HepG2 (cell line): ENCODE data around the gene PIM3. TPM values are rescaled to one million over a fixed set of nuclear protein-coding genes. Genes with fewer than 3 reads are reported as not detected.

Experiments used
- ATAC-seq: fragments of 200-7000 bp; cut with Tn5 transposase; 3 replicates; pipeline ENCODE4 v1.9.1; 2020; ENCODE audit warnings: mild to moderate bottlenecking, moderate library complexity
- BruUV-seq: library from RNA; stranded (reverse); fragments of 400-500 nt; replicated peaks from 2 replicates; lab custom pipeline; 2021; lab: Mats Ljungman, UMichigan
- CTCF ChIA-PET: fragments of 300-600 bp; formaldehyde crosslinking; extraction: SDS; loops from one replicate; lab custom pipeline; 2021; ENCODE audit warnings: low total read pairs, inconsistent platforms, low intra/inter-chr PET ratio; lab: Yijun Ruan, JAX
- POLR2A ChIA-PET: fragments of 350-600 bp; sonication (Branson Sonifier 250); formaldehyde crosslinking; loops from one replicate; lab custom pipeline; 2020; ENCODE audit warnings: antibody characterized with exemption, inconsistent platforms; lab: Yijun Ruan, JAX
- DNase-seq: peaks from one replicate; pipeline ENCODE4 v3.0.0-alpha.2; 2015; ENCODE audit warnings: low spot score
- FAIRE-seq: peaks from 3 replicates; lab custom pipeline; 2011; peaks lifted over from hg19 to GRCh38; lab: Jason Lieb, UNC
- H2AFZ ChIP-seq: one replicate; pipeline ENCODE4 v1.6.1; 2011; ENCODE audit warnings: low read length, inconsistent platforms
- H3K27ac ChIP-seq: fragments of 300-600 bp; 3 replicates; pipeline ENCODE4 v1.8.0; 2011; ENCODE audit warnings: mixed run types, mild to moderate bottlenecking, mixed read lengths, low read length, inconsistent platforms; ENCODE audit not compliant: insufficient read depth; ENCODE audit errors: extremely low read length
- H3K27me3 ChIP-seq, 2 experiments: fragments of 200-600 bp in 1 of 2; 2 replicates in 1 of 2; 3 replicates in 1 of 2; pipeline versions ENCODE4 v1.6.0 to v1.8.0; 2011; ENCODE audit warnings: low read length in 2 of 2, mild to moderate bottlenecking in 2 of 2, moderate library complexity in 2 of 2, inconsistent platforms in 1 of 2; ENCODE audit not compliant: insufficient read depth in 2 of 2, control insufficient read depth in 1 of 2
- H3K36me3 ChIP-seq, 2 experiments: fragments of 200-600 bp in 1 of 2; replicated peaks in 1 of 2; 2 replicates in 1 of 2; 3 replicates in 1 of 2; pipeline versions ENCODE4 v1.5.1 to v1.8.0; 2011; ENCODE audit warnings: low read length in 2 of 2, inconsistent platforms in 1 of 2; ENCODE audit not compliant: insufficient read depth in 2 of 2, control insufficient read depth in 1 of 2
- H3K4me1 ChIP-seq: 2 replicates; pipeline ENCODE4 v1.5.1; 2012; ENCODE audit warnings: low read length, inconsistent platforms; ENCODE audit not compliant: insufficient read depth
- H3K4me2 ChIP-seq: 2 replicates; pipeline ENCODE4 v1.6.0; 2011; ENCODE audit warnings: low read depth, low read length, inconsistent platforms
- H3K4me3 ChIP-seq, 3 experiments: fragments of 200-600 bp in 1 of 3; sonication (generic), shearing (Covaris generic) in 1 of 3; replicated peaks in 1 of 3; 2 replicates each; pipeline ENCODE4 v1.5.1; 2011 to 2016; ENCODE audit warnings: low read length in 3 of 3, inconsistent platforms in 2 of 3, low read depth in 2 of 3, mild to moderate bottlenecking in 2 of 3, control low read depth in 1 of 3, mixed read lengths in 1 of 3; ENCODE audit not compliant: insufficient read depth in 1 of 3
- H3K79me2 ChIP-seq: one replicate; pipeline ENCODE4 v1.6.1; 2011; ENCODE audit warnings: low read length, inconsistent platforms; ENCODE audit not compliant: insufficient read depth
- H3K9ac ChIP-seq: 2 replicates; pipeline ENCODE4 v1.6.0; 2011; ENCODE audit warnings: mild to moderate bottlenecking, low read depth, low read length, inconsistent platforms; ENCODE audit not compliant: insufficient read depth
- H3K9me3 ChIP-seq: 2 replicates; pipeline ENCODE4 v1.5.1; 2012; ENCODE audit warnings: mild to moderate bottlenecking, low read length
- H4K20me1 ChIP-seq: 2 replicates; pipeline ENCODE4 v1.6.0; 2011; ENCODE audit warnings: inconsistent platforms, mild to moderate bottlenecking, low read length, moderate library complexity; ENCODE audit not compliant: insufficient read depth
- ARID5B ChIP-seq: IDR thresholded peaks from 2 replicates; pipeline ENCODE4 v1.4.0; 2020; ENCODE audit warnings: mild to moderate bottlenecking, missing genetic modification reagents
- ETV5 ChIP-seq: IDR thresholded peaks from 2 replicates; pipeline ENCODE4 v1.6.1; 2018; ENCODE audit warnings: missing biosample characterization, missing genetic modification reagents, inconsistent platforms, borderline replicate concordance
- FOXK2 ChIP-seq: fragments of 450-650 bp; IDR thresholded peaks from 2 replicates; pipeline ENCODE4 v1.6.1; 2016
- NR2F6 ChIP-seq, 2 experiments: IDR thresholded peaks; 2 replicates each; pipeline ENCODE4 v1.6.1; 2016; ENCODE audit warnings: antibody characterized with exemption in 1 of 2, mild to moderate bottlenecking in 1 of 2
- PATZ1 ChIP-seq: sonication (generic); formaldehyde crosslinking; IDR thresholded peaks from 2 replicates; pipeline ENCODE4 v1.4.0; 2020; ENCODE audit warnings: missing genetic modification reagents
- PITX1 ChIP-seq: sonication (generic); formaldehyde crosslinking; IDR thresholded peaks from 2 replicates; pipeline ENCODE4 v1.5.1; 2020; ENCODE audit warnings: mild to moderate bottlenecking, missing genetic modification reagents
- POLR2A ChIP-seq, 2 experiments: IDR thresholded peaks; 2 replicates each; pipeline ENCODE4 v1.6.1; 2011; ENCODE audit warnings: low read depth in 2 of 2, low read length in 2 of 2, mild to moderate bottlenecking in 1 of 2, moderate library complexity in 1 of 2; ENCODE audit not compliant: insufficient read depth in 1 of 2
- SOX5 ChIP-seq: IDR thresholded peaks from 2 replicates; pipeline ENCODE4 v1.6.1; 2016; ENCODE audit warnings: borderline replicate concordance
- UBTF ChIP-seq: sonication (generic); formaldehyde crosslinking; IDR thresholded peaks from 2 replicates; pipeline ENCODE4 v1.4.0; 2020; ENCODE audit warnings: mild to moderate bottlenecking, missing genetic modification reagents
- ZBTB46 ChIP-seq: sonication (generic); formaldehyde crosslinking; IDR thresholded peaks from 2 replicates; pipeline ENCODE4 v1.4.0; 2020; ENCODE audit warnings: mild to moderate bottlenecking, missing genetic modification reagents, borderline replicate concordance
- ZMYM2 ChIP-seq: sonication (generic); formaldehyde crosslinking; IDR thresholded peaks from 2 replicates; pipeline ENCODE4 v1.8.0; 2022; ENCODE audit warnings: mild to moderate bottlenecking, missing genetic modification reagents
- ZNF607 ChIP-seq: sonication (generic); formaldehyde crosslinking; IDR thresholded peaks from 2 replicates; pipeline ENCODE4 v1.5.1; 2020; ENCODE audit warnings: missing genetic modification reagents, mild to moderate bottlenecking, borderline replicate concordance
- WGBS: methylation state at CpG from one replicate; pipeline ENCODE4 v1.1.6; 2017; ENCODE audit warnings: low lambda C conversion rate; 5-methylcytosine and 5-hydroxymethylcytosine counted together
- in situ Hi-C: cut with HindIII; loops from 2 replicates; pipeline ENCODE4 v1.10.0; 2017; ENCODE audit warnings: low pct_unique_long_range_greater_than_20kb; ENCODE audit not compliant: extremely low pct_ligation_motif_present
- intact Hi-C: fragments of 100-400 bp; cut with micrococcal nuclease; formaldehyde crosslinking; loops from one replicate; pipeline ENCODE4 v1.10.0; 2022; ENCODE audit not compliant: unreplicated experiment
- polyA plus RNA-seq, 8 experiments: library from polyadenylated mRNA; depleted of rRNA in 3 of 8; stranded (reverse) in 7 of 8; unstranded in 1 of 8; fragments of >200 nt; fragmentation: Illumina TruSeq in 4 of 8; extraction: Trizol in 4 of 8; gene quantifications; 2 replicates each; pipeline versions ENCODE4 v1.2.1 to v1.2.3, GENCODE V29; 2011 to 2016; ENCODE audit warnings: low read depth in 4 of 8, missing spikeins in 1 of 8, mixed read lengths in 1 of 8; ENCODE audit not compliant: insufficient read depth in 1 of 8
- total RNA-seq, 5 experiments: library from RNA; depleted of rRNA; stranded (reverse); fragments of >200 nt; fragmentation: Illumina TruSeq; extraction: Trizol; gene quantifications; 2 replicates each; pipeline ENCODE4 v1.2.3, GENCODE V29; 2016; ENCODE audit warnings: low read depth in 1 of 5

Gene PIM3
- total and polyA plus RNA-seq, 2 of the 13 experiments (the other 11 are each of a cell fraction or from before 2014, with no cell fraction given): 21.6 to 31.2 TPM

- Histone ChIP-seq H3K4me1 (peaks cover 98% of the 10 kb centered on the region), H3K27me3 (no peaks in the 10 kb centered on the region), H3K79me2 (peaks cover 3% of the 10 kb centered on the region), H3K4me3 (peak overlapping the region in 1 of 3 experiments; percentile 17; a peak in 1 of 6 replicates), H3K27ac (no peak overlapping the region), H3K4me2 (peak overlapping the region; percentile 92), H3K36me3 (no peaks in the 10 kb centered on the region), H3K9ac (no peak overlapping the region), H2AFZ (no peak overlapping the region), H4K20me1 (no peaks in the 10 kb centered on the region), H3K9me3 (no peaks in the 10 kb centered on the region)
- intact Hi-C loops (no loop called here), in situ Hi-C loops (no loop called here)
- FAIRE-seq (no peak), DNase-seq (no peak), ATAC-seq (no peak)
- BruUV-seq: no TSS peak
- CTCF ChIA-PET: no interaction called here
- 52% methylated on average over 7 of the region's 17 CpGs for WGBS
- POLR2A ChIA-PET: interaction anchor here (1.0 to 1.1 kb wide), 2 partner anchors 9 to 10 kb away, joined by 3 to 4 read pairs; no protein-coding TSS in a partner anchor
- no peak for TF ChIP-seq FOXK2
- peak; percentile 60; the same call in 1 of the 2 replicates for TF ChIP-seq ETV5 (CRISPR knock-in tag)
- no peak for TF ChIP-seq ZMYM2 (CRISPR knock-in tag)
- peak; percentile 30; the same call in 1 of the 2 replicates for TF ChIP-seq ZNF607 (CRISPR knock-in tag)
- no peak for TF ChIP-seq ZBTB46 (CRISPR knock-in tag)
- no peak for TF ChIP-seq POLR2A (IDR thresholded peaks at IDR 0.05; ENCODE audit: insufficient read depth in 1 of 2, low read depth in 2 of 2, low read length in 2 of 2)
- TF ChIP-seq UBTF (CRISPR knock-in tag): peak; percentile 47; the same call in 1 of the 2 replicates
- TF ChIP-seq PATZ1 (CRISPR knock-in tag): peak; percentile 75
- TF ChIP-seq NR2F6 (IDR thresholded peaks at IDR 0.05): peak; percentile 34; the same call in 1 of the 2 replicates
- TF ChIP-seq NR2F6 (CRISPR knock-in tag; IDR thresholded peaks at IDR 0.05): peak; percentile 86; the same call in 1 of the 2 replicates
- peak; percentile 38; the same call in 1 of the 2 replicates for TF ChIP-seq PITX1 (CRISPR knock-in tag)
- 0 out of 2 replicates have a peak, but pooled peaks have one; percentile 17 for TF ChIP-seq ARID5B (CRISPR knock-in tag)
- peak; percentile 74; the same call in 1 of the 2 replicates for TF ChIP-seq SOX5 (CRISPR knock-in tag)
Measured at GRCh38 chr22:49941507-49942316, 18.9 kb upstream of the PIM3 start.
